ENCODE measurements around the gene REN.

GRCh38 chr1:204145033-204145504 lies 21.1 kb downstream of the REN start:
- TF ChIP-seq TAF1 (IDR thresholded peaks at IDR 0.05; ENCODE audit: low read depth, low read length) (no peak), POLR2A (IDR thresholded peaks at IDR 0.05; ENCODE audit: low read depth, low read length) (no peak), POLR2AphosphoS5 (IDR thresholded peaks at IDR 0.05; ENCODE audit: low read depth, low read length) (no peak), POU2F2 (IDR thresholded peaks at IDR 0.05; ENCODE audit: low read depth, low read length) (no peak)

Measured in GM12891 (cell line).